Neural crest cell (in vitro differentiated cells): ENCODE measurements around the gene DISP3. TPM values are rescaled to one million over a fixed set of nuclear protein-coding genes. Genes with fewer than 3 reads are reported as not detected.

Experiments
- DNase-seq: peaks from one replicate; pipeline ENCODE4 v3.0.0; 2021; ENCODE audit warnings: low read depth, mixed read lengths, low spot score
- H3K27ac Mint-ChIP-seq: one replicate; pipeline ENCODE4 v1.8.0; 2021; ENCODE audit warnings: mild to moderate bottlenecking, mixed read lengths; ENCODE audit not compliant: unreplicated experiment
- H3K27me3 Mint-ChIP-seq: 2 replicates; pipeline ENCODE4 v1.8.0; 2021; ENCODE audit warnings: low read depth, mild to moderate bottlenecking, mixed read lengths
- H3K36me3 Mint-ChIP-seq: 2 replicates; pipeline ENCODE4 v1.8.0; 2021; ENCODE audit warnings: low read depth, mild to moderate bottlenecking, mixed read lengths
- H3K4me1 Mint-ChIP-seq: 2 replicates; pipeline ENCODE4 v1.8.0; 2021; ENCODE audit warnings: mixed read lengths
- H3K4me3 Mint-ChIP-seq: one replicate; pipeline ENCODE4 v1.8.0; 2021; ENCODE audit warnings: mild to moderate bottlenecking, mixed read lengths
- H3K9me3 Mint-ChIP-seq: 2 replicates; pipeline ENCODE4 v1.8.0; 2021; ENCODE audit warnings: mixed read lengths
- total RNA-seq: library from RNA; stranded (reverse); gene quantifications from 2 replicates; pipeline ENCODE4 v1.2.1, GENCODE V29; 2021
- TF ChIP-seq, protein P1 (sequence below): fragments of 200-600 bp; sonication (generic); conservative IDR thresholded peaks from 2 replicates; pipeline ENCODE4 v1.5.0; 2021; ENCODE audit warnings: antibody characterized with exemption, mild to moderate bottlenecking

Gene DISP3
- total RNA-seq, 1 donor from 2014 or later = 9.1 TPM

DNA sequence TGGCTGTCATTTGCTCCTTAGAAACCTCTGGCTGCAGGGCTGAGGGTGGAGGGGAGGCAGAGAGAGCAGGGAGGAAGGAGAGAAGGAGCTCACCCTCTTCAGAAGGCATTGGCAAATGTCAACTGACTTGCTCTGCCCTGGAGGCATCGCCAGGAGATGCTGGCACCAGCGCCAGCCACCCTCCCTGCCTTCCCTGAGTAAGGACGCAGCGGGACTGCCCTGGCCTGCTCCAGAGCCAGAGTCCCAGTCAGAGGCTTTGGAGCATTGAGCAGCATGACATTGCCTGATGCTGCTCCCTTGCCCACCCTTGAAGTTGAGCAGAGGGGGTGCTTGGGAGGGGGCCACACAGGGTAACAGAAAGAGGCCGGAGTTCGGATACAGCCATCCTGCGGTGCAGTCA, 62.3 kb downstream of the DISP3 start:
- no peak overlapping the region for H3K27ac Mint-ChIP-seq
- H3K27me3 Mint-ChIP-seq = peaks cover 40% of the 10 kb centered on the region
- TF ChIP-seq, protein P1, sequence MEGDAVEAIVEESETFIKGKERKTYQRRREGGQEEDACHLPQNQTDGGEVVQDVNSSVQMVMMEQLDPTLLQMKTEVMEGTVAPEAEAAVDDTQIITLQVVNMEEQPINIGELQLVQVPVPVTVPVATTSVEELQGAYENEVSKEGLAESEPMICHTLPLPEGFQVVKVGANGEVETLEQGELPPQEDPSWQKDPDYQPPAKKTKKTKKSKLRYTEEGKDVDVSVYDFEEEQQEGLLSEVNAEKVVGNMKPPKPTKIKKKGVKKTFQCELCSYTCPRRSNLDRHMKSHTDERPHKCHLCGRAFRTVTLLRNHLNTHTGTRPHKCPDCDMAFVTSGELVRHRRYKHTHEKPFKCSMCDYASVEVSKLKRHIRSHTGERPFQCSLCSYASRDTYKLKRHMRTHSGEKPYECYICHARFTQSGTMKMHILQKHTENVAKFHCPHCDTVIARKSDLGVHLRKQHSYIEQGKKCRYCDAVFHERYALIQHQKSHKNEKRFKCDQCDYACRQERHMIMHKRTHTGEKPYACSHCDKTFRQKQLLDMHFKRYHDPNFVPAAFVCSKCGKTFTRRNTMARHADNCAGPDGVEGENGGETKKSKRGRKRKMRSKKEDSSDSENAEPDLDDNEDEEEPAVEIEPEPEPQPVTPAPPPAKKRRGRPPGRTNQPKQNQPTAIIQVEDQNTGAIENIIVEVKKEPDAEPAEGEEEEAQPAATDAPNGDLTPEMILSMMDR = no peak
- no peak for DNase-seq
- H3K36me3 Mint-ChIP-seq = no peaks in the 10 kb centered on the region
- no peaks in the 10 kb centered on the region for H3K9me3 Mint-ChIP-seq
- no peak overlapping the region for H3K4me3 Mint-ChIP-seq
- no peaks in the 10 kb centered on the region for H3K4me1 Mint-ChIP-seq

DNA sequence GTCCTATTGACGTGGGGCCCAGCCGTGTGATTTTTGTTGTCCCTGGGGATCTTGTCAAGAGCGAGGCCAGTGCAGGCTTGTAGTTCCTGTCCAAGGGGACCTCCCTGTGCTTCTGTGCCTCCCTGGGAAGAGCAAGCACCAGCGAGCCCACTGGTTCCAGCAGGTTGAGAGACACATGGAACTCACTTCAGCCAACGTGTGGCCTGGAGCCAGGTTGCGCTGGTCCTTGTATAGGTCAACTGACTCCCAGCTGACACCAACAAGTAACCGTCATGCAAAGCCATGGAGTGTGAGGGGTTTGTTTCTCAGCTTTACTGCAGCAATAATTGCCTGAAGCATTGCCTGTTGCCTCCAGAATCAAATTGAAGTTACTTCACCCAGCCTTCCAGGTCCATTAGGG, 63.0 kb downstream of the DISP3 start:
- no peaks in the 10 kb centered on the region for H3K36me3 Mint-ChIP-seq
- no peaks in the 10 kb centered on the region for H3K4me1 Mint-ChIP-seq
- peaks cover 47% of the 10 kb centered on the region for H3K27me3 Mint-ChIP-seq
- H3K9me3 Mint-ChIP-seq = no peaks in the 10 kb centered on the region
- no peak for DNase-seq
- no peak overlapping the region for H3K27ac Mint-ChIP-seq
- TF ChIP-seq, protein P1 = no peak
- no peak overlapping the region for H3K4me3 Mint-ChIP-seq

DNA sequence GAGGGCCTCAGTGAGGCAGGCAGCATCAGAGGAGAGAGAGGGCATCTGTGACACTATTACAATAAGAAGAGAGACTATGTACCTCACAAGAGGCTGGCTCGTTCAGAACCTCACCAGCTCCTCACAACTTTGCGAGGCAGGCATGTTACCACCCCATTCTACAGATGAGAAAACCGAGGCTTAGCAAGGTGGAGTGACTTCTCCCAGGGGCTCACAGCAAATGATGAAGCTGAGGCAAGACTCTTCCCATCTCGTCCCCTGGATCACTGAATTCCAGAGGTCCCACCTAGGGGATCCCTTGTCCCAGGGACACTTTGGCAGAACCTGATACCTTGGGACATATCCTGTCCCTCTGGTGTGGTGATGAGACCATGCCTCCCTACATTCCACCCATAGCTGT, 64.4 kb downstream of the DISP3 start:
- Mint-ChIP-seq H3K36me3 (no peaks in the 10 kb centered on the region), H3K27ac (no peak overlapping the region), H3K9me3 (no peaks in the 10 kb centered on the region), H3K4me1 (no peaks in the 10 kb centered on the region), H3K4me3 (no peak overlapping the region), H3K27me3 (peaks cover 56% of the 10 kb centered on the region)
- TF ChIP-seq, protein P1 = no peak
- no peak for DNase-seq

GRCh38 chr1:11543796-11544195, 64.8 kb downstream of the DISP3 start:
- Mint-ChIP-seq H3K4me3 (no peak overlapping the region), H3K4me1 (no peaks in the 10 kb centered on the region), H3K36me3 (no peaks in the 10 kb centered on the region), H3K27me3 (peaks cover 60% of the 10 kb centered on the region), H3K27ac (no peak overlapping the region), H3K9me3 (no peaks in the 10 kb centered on the region)
- DNase-seq = no peak
- TF ChIP-seq, protein P1 = no peak

DNA sequence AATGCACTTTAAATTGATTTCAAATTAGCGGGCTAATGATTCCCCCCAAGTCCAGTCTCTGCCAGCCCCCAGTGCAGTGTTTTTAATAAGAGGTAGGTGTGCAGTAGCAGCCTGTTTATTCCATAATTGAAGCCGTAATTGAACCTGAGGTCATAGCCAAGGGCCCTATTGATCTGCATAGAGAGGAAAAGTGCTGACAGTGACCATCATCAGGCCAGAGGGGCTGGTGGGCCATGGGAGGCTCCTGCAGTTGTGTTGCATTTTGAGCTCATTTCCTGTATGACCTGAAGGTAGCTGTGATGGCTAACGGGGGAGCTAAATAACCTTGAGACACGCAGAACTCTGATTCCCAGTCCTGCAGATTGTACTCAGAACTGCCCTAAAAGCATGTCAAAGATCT, 67.5 kb downstream of the DISP3 start:
- H3K27me3 Mint-ChIP-seq = peaks cover 71% of the 10 kb centered on the region
- H3K4me1 Mint-ChIP-seq = no peaks in the 10 kb centered on the region
- DNase-seq = no peak
- H3K9me3 Mint-ChIP-seq = no peaks in the 10 kb centered on the region
- no peak overlapping the region for H3K27ac Mint-ChIP-seq
- no peak overlapping the region for H3K4me3 Mint-ChIP-seq
- no peaks in the 10 kb centered on the region for H3K36me3 Mint-ChIP-seq
- TF ChIP-seq, protein P1 = no peak
